K562 (cell line): ENCODE measurements around the gene ZNF319. TPM values are rescaled to one million over a fixed set of nuclear protein-coding genes. Genes with fewer than 3 reads are reported as not detected.
A peak's percentile ranks its signal among the peaks of the same experiment; 100 is the strongest.

Experiments used
- BRCA1 ChIP-seq, 2 experiments: fragments of 450-650 bp in 1 of 2; sonication (generic) in 1 of 2; formaldehyde crosslinking in 1 of 2; IDR thresholded peaks; 2 replicates each; pipeline versions ENCODE4 v1.5.0 to v1.6.1; 2017 to 2020; ENCODE audit warnings: mild to moderate bottlenecking in 1 of 2, missing genetic modification reagents in 1 of 2
- CBX3 ChIP-seq, 2 experiments: IDR thresholded peaks; 1 replicate in 1 of 2; 2 replicates in 1 of 2; pipeline ENCODE4 v1.6.1; 2012; ENCODE audit warnings: inconsistent platforms in 2 of 2, low read length in 2 of 2, borderline replicate concordance in 1 of 2, control low read depth in 1 of 2
- CREB5 ChIP-seq: fragments of 250-450 bp; sonication (Bioruptor Pico); IDR thresholded peaks from 2 replicates; pipeline ENCODE4 v1.5.0; 2020; ENCODE audit warnings: mild to moderate bottlenecking
- FOXO4 ChIP-seq: fragments of 450-650 bp; formaldehyde crosslinking; IDR thresholded peaks from 2 replicates; pipeline ENCODE4 v1.4.0; 2020; ENCODE audit warnings: mild to moderate bottlenecking, moderate library complexity
- GABPB2 ChIP-seq: fragments of 250-450 bp; sonication (Bioruptor Pico); conservative IDR thresholded peaks from 2 replicates; pipeline ENCODE4 v1.5.1; 2021; ENCODE audit warnings: mild to moderate bottlenecking
- HOMEZ ChIP-seq: fragments of 250-450 bp; sonication (Bioruptor Pico); IDR thresholded peaks from 2 replicates; pipeline ENCODE4 v1.4.0; 2020; ENCODE audit warnings: mild to moderate bottlenecking, moderate library complexity
- MAFK ChIP-seq: IDR thresholded peaks from 2 replicates; pipeline ENCODE4 v1.6.1; 2011; ENCODE audit warnings: low read length, improper control_type of control experiment
- MBD2 ChIP-seq: sonication (generic); IDR thresholded peaks from 2 replicates; pipeline ENCODE4 v1.6.1; 2016; ENCODE audit warnings: low read depth, borderline replicate concordance
- MEF2D ChIP-seq: conservative IDR thresholded peaks from 2 replicates; pipeline ENCODE4 v1.6.1; 2016; ENCODE audit warnings: low read depth, missing genetic modification characterization, missing compliant biosample characterization
- NFIC ChIP-seq: fragments of 450-650 bp; IDR thresholded peaks from 2 replicates; pipeline ENCODE4 v1.6.1; 2017; ENCODE audit warnings: mild to moderate bottlenecking, inconsistent platforms
- NFIX ChIP-seq: fragments of 250-450 bp; sonication (Bioruptor Pico); IDR thresholded peaks from 2 replicates; pipeline ENCODE4 v1.4.0; 2020; ENCODE audit warnings: low read depth, mild to moderate bottlenecking, moderate library complexity
- PHB ChIP-seq: fragments of 250-450 bp; sonication (Bioruptor Pico); IDR thresholded peaks from 2 replicates; pipeline ENCODE4 v1.5.0; 2021
- RUNX1 ChIP-seq: sonication (generic); IDR thresholded peaks from 2 replicates; pipeline ENCODE4 v1.6.1; 2016; ENCODE audit warnings: antibody characterized with exemption, low read depth
- SMARCB1 ChIP-seq: IDR thresholded peaks from 2 replicates; pipeline ENCODE4 v1.6.1; 2011; ENCODE audit warnings: improper control_type of control experiment, low read depth; ENCODE audit not compliant: insufficient read length
- TAF1 ChIP-seq: IDR thresholded peaks from 2 replicates; pipeline ENCODE4 v1.6.1; 2011; ENCODE audit warnings: mild to moderate bottlenecking, low read length, moderate library complexity; ENCODE audit not compliant: insufficient read depth, control insufficient read depth, severe bottlenecking; ENCODE audit errors: extremely low read depth
- TBL1XR1 ChIP-seq, 2 experiments: IDR thresholded peaks; 2 replicates each; pipeline ENCODE4 v1.6.1; 2012; ENCODE audit warnings: improper control_type of control experiment in 2 of 2, low read length in 2 of 2, mild to moderate bottlenecking in 1 of 2
- ZNF23 ChIP-seq: fragments of 250-450 bp; sonication (Bioruptor Pico); IDR thresholded peaks from 2 replicates; pipeline ENCODE4 v1.4.0; 2020; ENCODE audit warnings: mild to moderate bottlenecking
- ZNF280A ChIP-seq: fragments of 450-650 bp; IDR thresholded peaks from 2 replicates; pipeline ENCODE4 v1.6.1; 2018; ENCODE audit warnings: mild to moderate bottlenecking, low read depth; ENCODE audit not compliant: partially characterized antibody
- ZNF384 ChIP-seq: IDR thresholded peaks from 2 replicates; pipeline ENCODE4 v1.6.1; 2012; ENCODE audit warnings: low read depth, low read length, improper control_type of control experiment
- polyA plus RNA-seq, 8 experiments: library from polyadenylated mRNA; depleted of rRNA in 4 of 8; stranded (reverse) in 5 of 8; unstranded in 3 of 8; fragments of >200 nt; fragmentation: Nextera tagmentation in 2 of 8; fragmentation: Illumina TruSeq in 1 of 8; extraction: Ambion mirVana in 2 of 8; extraction: Trizol in 1 of 8; gene quantifications; 2 replicates each; pipeline versions ENCODE4 v1.2.1 to v1.2.3, GENCODE V29; 2011 to 2014; ENCODE audit warnings: inconsistent platforms in 1 of 8, missing spikeins in 1 of 8
- total RNA-seq, 7 experiments: library from RNA; depleted of rRNA in 6 of 7; stranded (reverse); fragments of >200 nt in 6 of 7; fragmentation: Illumina TruSeq in 2 of 7; extraction: Trizol in 2 of 7; gene quantifications; 2 replicates each; pipeline versions ENCODE4 v1.2.1 to v1.2.3, GENCODE V29; 2011 to 2021; ENCODE audit warnings: low replicate concordance in 1 of 7
- TF ChIP-seq, protein P1 (sequence below): fragments of 450-650 bp; conservative IDR thresholded peaks from 2 replicates; pipeline ENCODE4 v1.6.1; 2016; ENCODE audit warnings: missing genetic modification characterization, low read depth, mild to moderate bottlenecking, control low read depth, missing compliant biosample characterization

Gene ZNF319
- total and polyA plus RNA-seq, 9 of the 15 experiments (the other 6 are each of a cell fraction or from before 2014, with no cell fraction given): 0.20 to 5.7 (median 1.4) TPM

DNA sequence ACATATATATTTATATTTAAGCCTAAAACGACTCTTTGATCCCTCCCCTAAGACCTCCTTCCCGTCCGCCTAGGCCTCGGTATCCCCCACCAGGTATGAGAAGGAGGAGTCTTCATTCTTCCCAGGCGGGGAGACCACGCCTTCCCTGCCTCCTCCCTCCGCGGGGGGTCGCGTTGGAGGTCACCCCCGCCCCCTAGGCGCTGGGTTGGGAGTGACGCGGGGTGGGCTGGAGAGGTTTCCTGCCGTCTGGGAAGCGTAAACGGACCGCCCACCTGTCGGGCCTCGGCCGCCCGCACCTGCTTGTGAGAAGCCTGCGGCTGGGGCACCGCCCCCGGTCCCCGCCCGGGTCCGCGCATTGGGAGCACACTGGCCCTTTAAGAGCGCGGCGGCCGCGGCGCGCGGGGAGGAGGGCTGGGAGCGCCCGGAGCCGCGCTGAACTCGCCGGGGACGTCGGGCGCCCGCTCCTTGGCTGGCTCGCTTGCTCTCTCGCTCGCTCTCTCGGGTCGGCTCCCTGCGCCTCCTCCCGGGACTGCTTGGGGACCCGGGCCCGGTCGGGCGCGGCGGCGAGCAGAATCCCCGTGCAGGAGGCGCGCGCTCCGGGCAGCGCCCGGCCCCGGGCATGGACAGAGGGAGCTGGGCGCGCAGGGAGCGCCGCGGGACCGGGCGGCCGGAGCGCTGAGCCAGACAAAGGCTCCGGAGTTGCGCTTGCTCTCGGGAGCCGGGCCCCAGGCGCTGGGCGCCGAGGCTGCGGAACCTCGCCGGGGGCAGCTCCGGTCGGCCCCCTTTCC is 25.1 kb upstream of the ZNF319 start, which contains the start of gene MMP15 (continued):
- TF ChIP-seq TAF1 (peak; percentile 12), FOXO4 (no peak), PHB (CRISPR knock-in tag) (no peak), NFIX (CRISPR knock-in tag) (no peak), CBX3 (IDR thresholded peaks at IDR 0.05; ENCODE audit: borderline replicate concordance in 1 of 2, low read length in 2 of 2) (no peak), ZNF384 (0 out of 2 replicates have a peak, but pooled peaks have one; percentile 3), CREB5 (CRISPR knock-in tag) (no peak), HOMEZ (CRISPR knock-in tag) (no peak), MAFK (no peak), MBD2 (no peak), MEF2D (tag) (no peak), TBL1XR1 (IDR thresholded peaks at IDR 0.05; ENCODE audit: low read length in 2 of 2) (no peak), BRCA1 (IDR thresholded peaks at IDR 0.05) (no peak), BRCA1 (CRISPR knock-in tag; IDR thresholded peaks at IDR 0.05) (no peak), GABPB2 (CRISPR knock-in tag) (no peak), ZNF23 (CRISPR knock-in tag) (no peak), SMARCB1 (no peak), ZNF280A (no peak), RUNX1 (no peak), NFIC (peak; percentile 30; the same call in 1 of the 2 replicates)
- TF ChIP-seq, protein P1, sequence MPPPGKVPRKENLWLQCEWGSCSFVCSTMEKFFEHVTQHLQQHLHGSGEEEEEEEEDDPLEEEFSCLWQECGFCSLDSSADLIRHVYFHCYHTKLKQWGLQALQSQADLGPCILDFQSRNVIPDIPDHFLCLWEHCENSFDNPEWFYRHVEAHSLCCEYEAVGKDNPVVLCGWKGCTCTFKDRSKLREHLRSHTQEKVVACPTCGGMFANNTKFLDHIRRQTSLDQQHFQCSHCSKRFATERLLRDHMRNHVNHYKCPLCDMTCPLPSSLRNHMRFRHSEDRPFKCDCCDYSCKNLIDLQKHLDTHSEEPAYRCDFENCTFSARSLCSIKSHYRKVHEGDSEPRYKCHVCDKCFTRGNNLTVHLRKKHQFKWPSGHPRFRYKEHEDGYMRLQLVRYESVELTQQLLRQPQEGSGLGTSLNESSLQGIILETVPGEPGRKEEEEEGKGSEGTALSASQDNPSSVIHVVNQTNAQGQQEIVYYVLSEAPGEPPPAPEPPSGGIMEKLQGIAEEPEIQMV: peak; percentile 98
